IPS-20b (cell line): ENCODE data around the gene HMG20B.

Experiments
- H3K27ac ChIP-seq: one replicate; pipeline ENCODE4 v1.5.1; 2013; ENCODE audit warnings: low read length
- H3K27me3 ChIP-seq: 2 replicates; pipeline ENCODE4 v1.6.1; 2013; ENCODE audit warnings: mild to moderate bottlenecking, low read length, inconsistent platforms; ENCODE audit not compliant: insufficient read depth
- H3K36me3 ChIP-seq: 2 replicates; pipeline ENCODE4 v1.6.1; 2013; ENCODE audit warnings: low read depth, mild to moderate bottlenecking, inconsistent platforms, low read length, moderate library complexity; ENCODE audit not compliant: insufficient read depth
- H3K4me1 ChIP-seq: 2 replicates; pipeline ENCODE4 v1.6.1; 2013; ENCODE audit warnings: mild to moderate bottlenecking, control low read depth, inconsistent platforms, low read length, moderate library complexity; ENCODE audit not compliant: insufficient read depth
- H3K4me3 ChIP-seq: 2 replicates; pipeline ENCODE4 v1.5.1; 2013; ENCODE audit warnings: mild to moderate bottlenecking, low read length, inconsistent platforms
- H3K9ac ChIP-seq: 2 replicates; pipeline ENCODE4 v1.6.1; 2013; ENCODE audit warnings: low read depth, mild to moderate bottlenecking, inconsistent platforms, low read length, moderate library complexity
- H3K9me3 ChIP-seq: 2 replicates; pipeline ENCODE4 v1.6.1; 2013; ENCODE audit warnings: mild to moderate bottlenecking, low read depth, low read length, inconsistent platforms; ENCODE audit not compliant: insufficient read depth

The HMG20B gene

GRCh38 chr19:3538965-3539755 lies 33.6 kb upstream of the HMG20B start, which contains the start of gene TEKTIP1:
TEKTIP1 (plus strand) TSS chr19:3539174; CDS start chr19:3539178, 4 bp downstream.
- Histone ChIP-seq H3K9me3 (no peaks in the 10 kb centered on the region), H3K27ac (no peak within 1 kb of the TSS), H3K27me3 (no peaks in the 10 kb centered on the region), H3K9ac (no peak within 1 kb of the TSS), H3K4me3 (no peak within 1 kb of the TSS), H3K4me1 (no peaks in the 10 kb centered on the region), H3K36me3 (peaks cover 16% of the 10 kb centered on the region; the same call in 1 of the 2 replicates)

- Histone ChIP-seq H3K4me1 (no peaks in the 10 kb centered on the region), H3K9me3 (no peaks in the 10 kb centered on the region), H3K27ac (no peak overlapping the region), H3K27me3 (no peaks in the 10 kb centered on the region), H3K9ac (no peak overlapping the region), H3K4me3 (no peak overlapping the region), H3K36me3 (peaks cover 10% of the 10 kb centered on the region; the same call in 1 of the 2 replicates)
Measured at GRCh38 chr19:3539756-3540118, 33.0 kb upstream of the HMG20B start.

GRCh38 chr19:3543150-3544057 lies 29.3 kb upstream of the HMG20B start:
- Histone ChIP-seq H3K4me1 (no peaks in the 10 kb centered on the region), H3K9ac (no peak overlapping the region), H3K4me3 (no peak overlapping the region), H3K27ac (no peak overlapping the region), H3K27me3 (no peaks in the 10 kb centered on the region), H3K36me3 (no peaks in the 10 kb centered on the region), H3K9me3 (no peaks in the 10 kb centered on the region)

GRCh38 chr19:3544058-3544376 lies 28.7 kb upstream of the HMG20B start:
- H3K9ac ChIP-seq: no peak overlapping the region
- H3K4me1 ChIP-seq: no peaks in the 10 kb centered on the region
- no peak overlapping the region for H3K4me3 ChIP-seq
- no peaks in the 10 kb centered on the region for H3K36me3 ChIP-seq
- H3K27me3 ChIP-seq: no peaks in the 10 kb centered on the region
- H3K9me3 ChIP-seq: no peaks in the 10 kb centered on the region
- no peak overlapping the region for H3K27ac ChIP-seq

- H3K4me1 ChIP-seq: no peaks in the 10 kb centered on the region
- no peak overlapping the region for H3K4me3 ChIP-seq
- H3K27ac ChIP-seq: no peak overlapping the region
- H3K9ac ChIP-seq: no peak overlapping the region
- no peaks in the 10 kb centered on the region for H3K9me3 ChIP-seq
- no peaks in the 10 kb centered on the region for H3K36me3 ChIP-seq
- no peaks in the 10 kb centered on the region for H3K27me3 ChIP-seq
Measured at GRCh38 chr19:3544742-3545668, 27.7 kb upstream of the HMG20B start.

GRCh38 chr19:3545669-3546034 lies 27.1 kb upstream of the HMG20B start:
- H3K9ac ChIP-seq: no peak overlapping the region
- no peak overlapping the region for H3K27ac ChIP-seq
- no peaks in the 10 kb centered on the region for H3K27me3 ChIP-seq

GRCh38 chr19:3546119-3546518 lies 26.6 kb upstream of the HMG20B start:
- no peak overlapping the region for H3K4me3 ChIP-seq
- no peaks in the 10 kb centered on the region for H3K36me3 ChIP-seq
- H3K27ac ChIP-seq: no peak overlapping the region
- H3K27me3 ChIP-seq: no peaks in the 10 kb centered on the region
- no peaks in the 10 kb centered on the region for H3K4me1 ChIP-seq
- H3K9me3 ChIP-seq: no peaks in the 10 kb centered on the region
- no peak overlapping the region for H3K9ac ChIP-seq

More at GRCh38 chr19:3545669-3546034, 27.1 kb upstream of the HMG20B start:
- Histone ChIP-seq H3K9me3 (no peaks in the 10 kb centered on the region), H3K4me3 (no peak overlapping the region), H3K36me3 (no peaks in the 10 kb centered on the region), H3K4me1 (no peaks in the 10 kb centered on the region)

GRCh38 chr19:3547301-3547731 lies 25.4 kb upstream of the HMG20B start:
- H3K36me3 ChIP-seq: no peaks in the 10 kb centered on the region
- H3K27me3 ChIP-seq: no peaks in the 10 kb centered on the region
- no peaks in the 10 kb centered on the region for H3K9me3 ChIP-seq
- H3K4me1 ChIP-seq: no peaks in the 10 kb centered on the region
- H3K4me3 ChIP-seq: no peak overlapping the region
- H3K27ac ChIP-seq: no peak overlapping the region
- no peak overlapping the region for H3K9ac ChIP-seq

GRCh38 chr19:3547767-3548282 lies 24.9 kb upstream of the HMG20B start:
- H3K9me3 ChIP-seq: no peaks in the 10 kb centered on the region
- H3K27ac ChIP-seq: no peak overlapping the region
- H3K27me3 ChIP-seq: no peaks in the 10 kb centered on the region
- H3K4me3 ChIP-seq: no peak overlapping the region
- H3K9ac ChIP-seq: no peak overlapping the region
- H3K36me3 ChIP-seq: no peaks in the 10 kb centered on the region
- no peaks in the 10 kb centered on the region for H3K4me1 ChIP-seq

GRCh38 chr19:3548606-3549005 lies 24.1 kb upstream of the HMG20B start:
- Histone ChIP-seq H3K9ac (no peak overlapping the region), H3K4me3 (no peak overlapping the region), H3K9me3 (no peaks in the 10 kb centered on the region), H3K36me3 (no peaks in the 10 kb centered on the region), H3K27ac (no peak overlapping the region), H3K27me3 (no peaks in the 10 kb centered on the region), H3K4me1 (no peaks in the 10 kb centered on the region)

GRCh38 chr19:3549816-3550215 lies 22.9 kb upstream of the HMG20B start:
- Histone ChIP-seq H3K27me3 (no peaks in the 10 kb centered on the region), H3K27ac (no peak overlapping the region), H3K36me3 (no peaks in the 10 kb centered on the region), H3K4me3 (no peak overlapping the region), H3K4me1 (no peaks in the 10 kb centered on the region), H3K9me3 (no peaks in the 10 kb centered on the region), H3K9ac (no peak overlapping the region)
